IMR-90 (cell line): Measurements from ENCODE around the gene WDR48. TPM values are rescaled to one million over a fixed set of nuclear protein-coding genes. Genes with fewer than 3 reads are reported as not detected.

ENCODE experiments used
- ATAC-seq: fragments of 200-7000 bp; cut with Tn5 transposase; 2 replicates; pipeline ENCODE4 v1.9.1; 2020; ENCODE audit warnings: low read depth, mild to moderate bottlenecking, moderate library complexity
- BruUV-seq: library from RNA; stranded (reverse); fragments of 400-500 nt; replicated peaks from 2 replicates; lab custom pipeline; 2021; lab: Mats Ljungman, UMichigan
- CTCF ChIA-PET: fragments of 300-600 bp; formaldehyde crosslinking; extraction: SDS; loops from one replicate; lab custom pipeline; 2021; ENCODE audit warnings: antibody characterized with exemption; lab: Yijun Ruan, JAX
- POLR2A ChIA-PET: fragments of 300-600 bp; sonication (Branson Sonifier 250); formaldehyde crosslinking; loops from one replicate; lab custom pipeline; 2022; ENCODE audit warnings: antibody characterized with exemption; ENCODE audit not compliant: unreplicated experiment; lab: Charles Lee
- DNase-seq: peaks from one replicate; pipeline ENCODE4 v3.0.0; 2013
- H2AFZ ChIP-seq: replicated peaks from 2 replicates; pipeline ENCODE3; 2013; ENCODE audit warnings: low read length, mild to moderate bottlenecking; ENCODE audit not compliant: poor library complexity
- H2AK5ac ChIP-seq: 2 replicates; pipeline ENCODE4 v1.6.1; 2013; ENCODE audit warnings: low read depth, low read length, inconsistent platforms
- H2AK9ac ChIP-seq: replicated peaks from 2 replicates; pipeline ENCODE3; 2013; ENCODE audit warnings: mild to moderate bottlenecking, low read depth, low read length, moderate library complexity; ENCODE audit not compliant: poor library complexity
- H2BK120ac ChIP-seq: 2 replicates; pipeline ENCODE4 v1.6.1; 2013; ENCODE audit warnings: low read depth, low read length, inconsistent platforms
- H2BK15ac ChIP-seq: 3 replicates; pipeline ENCODE4 v1.6.1; 2013; ENCODE audit warnings: low read depth, low read length, inconsistent platforms
- H2BK20ac ChIP-seq: 2 replicates; pipeline ENCODE4 v1.6.1; 2013; ENCODE audit warnings: low read depth, mild to moderate bottlenecking, inconsistent platforms, low read length, moderate library complexity
- H2BK5ac ChIP-seq: 2 replicates; pipeline ENCODE4 v1.6.1; 2013; ENCODE audit warnings: mild to moderate bottlenecking, low read depth, low read length, inconsistent platforms; ENCODE audit not compliant: poor library complexity, severe bottlenecking
- H3K14ac ChIP-seq: replicated peaks from 2 replicates; pipeline ENCODE4 v1.6.1; 2013; ENCODE audit warnings: low read depth, low read length, inconsistent platforms
- H3K18ac ChIP-seq: 2 replicates; pipeline ENCODE4 v1.6.1; 2013; ENCODE audit warnings: low read depth, low read length, control low read depth
- H3K23ac ChIP-seq: 2 replicates; pipeline ENCODE4 v1.6.1; 2013; ENCODE audit warnings: low read depth, low read length, inconsistent platforms
- H3K27ac ChIP-seq: 2 replicates; pipeline ENCODE4 v1.5.1; 2013; ENCODE audit warnings: mild to moderate bottlenecking, control low read depth, low read length; ENCODE audit not compliant: insufficient read depth
- H3K27me3 ChIP-seq: 2 replicates; pipeline ENCODE4 v1.6.1; 2013; ENCODE audit warnings: low read length; ENCODE audit not compliant: control insufficient read depth, insufficient read depth
- H3K36me3 ChIP-seq: 2 replicates; pipeline ENCODE4 v1.6.1; 2013; ENCODE audit warnings: low read length, mixed read lengths; ENCODE audit not compliant: control insufficient read depth, insufficient read depth
- H3K4ac ChIP-seq: 2 replicates; pipeline ENCODE4 v1.6.1; 2013; ENCODE audit warnings: low read depth, low read length, inconsistent platforms
- H3K4me1 ChIP-seq: 2 replicates; pipeline ENCODE4 v1.6.1; 2013; ENCODE audit warnings: low read length, mixed read lengths; ENCODE audit not compliant: control insufficient read depth, insufficient read depth
- H3K4me2 ChIP-seq: 2 replicates; pipeline ENCODE4 v1.6.1; 2013; ENCODE audit warnings: low read depth, mild to moderate bottlenecking, control low read depth, low read length, moderate library complexity
- H3K4me3 ChIP-seq: 2 replicates; pipeline ENCODE4 v1.5.1; 2013; ENCODE audit warnings: low read depth, mild to moderate bottlenecking, control low read depth, low read length, moderate library complexity; ENCODE audit not compliant: insufficient read depth
- H3K56ac ChIP-seq: 2 replicates; pipeline ENCODE4 v1.6.1; 2013; ENCODE audit warnings: low read length, inconsistent platforms; ENCODE audit not compliant: insufficient read depth; ENCODE audit errors: extremely low read depth
- H3K79me1 ChIP-seq, 2 experiments: 2 replicates each; pipeline ENCODE4 v1.6.1; 2013; ENCODE audit warnings: low read length in 2 of 2, inconsistent platforms in 1 of 2, low read depth in 1 of 2
- H3K9ac ChIP-seq: 2 replicates; pipeline ENCODE4 v1.6.1; 2013; ENCODE audit warnings: low read depth, low read length, control low read depth
- H3K9me1 ChIP-seq: 2 replicates; pipeline ENCODE4 v1.6.1; 2013; ENCODE audit warnings: low read length, inconsistent platforms; ENCODE audit not compliant: insufficient read depth
- H3K9me3 ChIP-seq: 2 replicates; pipeline ENCODE4 v1.6.1; 2013; ENCODE audit warnings: low read length; ENCODE audit not compliant: control insufficient read depth, insufficient read depth
- H4K20me1 ChIP-seq: 2 replicates; pipeline ENCODE4 v1.6.1; 2013; ENCODE audit warnings: low read length, inconsistent platforms; ENCODE audit not compliant: insufficient read depth
- H4K5ac ChIP-seq: 2 replicates; pipeline ENCODE4 v1.6.1; 2013; ENCODE audit warnings: mild to moderate bottlenecking, low read depth, low read length, control low read depth
- H4K8ac ChIP-seq, 2 experiments: 2 replicates each; pipeline ENCODE4 v1.6.1; 2013; ENCODE audit warnings: low read depth in 2 of 2, low read length in 2 of 2, control low read depth in 1 of 2, inconsistent platforms in 1 of 2
- H4K91ac ChIP-seq: 2 replicates; pipeline ENCODE4 v1.6.1; 2013; ENCODE audit warnings: low read depth, low read length, inconsistent platforms; ENCODE audit not compliant: insufficient read depth
- CTCF ChIP-seq: conservative IDR thresholded peaks from 2 replicates; pipeline ENCODE4 v1.5.1; 2012; ENCODE audit warnings: mild to moderate bottlenecking, low read depth, low read length, improper control_type of control experiment
- USF2 ChIP-seq: fragments of 150-350 bp; IDR thresholded peaks from 2 replicates; pipeline ENCODE4 v1.6.1; 2017; ENCODE audit warnings: mild to moderate bottlenecking, antibody characterized with exemption, low read length, low read depth
- WGBS, 2 experiments: methylation state at CpG; one replicate each; pipeline versions ENCODE4 v1.1.5 to v1.1.7; 2013; ENCODE audit warnings: missing lambda C conversion rate in 2 of 2; ENCODE audit not compliant: insufficient read length in 1 of 2; ENCODE audit errors: extremely low coverage in 2 of 2; 5-methylcytosine and 5-hydroxymethylcytosine counted together
- dilution Hi-C: fragments of 300-500 bp; cut with HindIII; formaldehyde crosslinking; loops from one replicate; pipeline ENCODE4 v1.14.3; 2018; ENCODE audit warnings: low sequenced_read_pairs; ENCODE audit not compliant: unreplicated experiment
- in situ Hi-C: fragments of 300-500 bp; cut with MboI; formaldehyde crosslinking; loops from 3 replicates; pipeline ENCODE4 v1.14.3; 2019; ENCODE audit warnings: low sequenced_read_pairs, inconsistent platforms, mixed read lengths
- intact Hi-C: fragments of 100-400 bp; cut with micrococcal nuclease; formaldehyde crosslinking; loops from 2 replicates; pipeline ENCODE4 v1.10.0; 2022
- polyA plus RNA-seq, 3 experiments: library from polyadenylated mRNA; depleted of rRNA; stranded (reverse); fragments of >200 nt; gene quantifications; 2 replicates each; pipeline ENCODE4 v1.2.3, GENCODE V29; 2012; ENCODE audit warnings: low replicate concordance in 1 of 3
- total RNA-seq: library from RNA; depleted of rRNA; stranded (reverse); fragments of >200 nt; gene quantifications from 2 replicates; pipeline ENCODE4 v1.2.3, GENCODE V29; 2012

The WDR48 gene
- total and polyA plus RNA-seq, 2 of the 4 experiments (the other 2 are of a cell fraction) = 14.4 to 41.2 TPM

GRCh38 chr3:39103324-39103693 lies 51.5 kb downstream of the WDR48 start:
- Histone ChIP-seq H3K36me3 (peaks cover 22% of the 10 kb centered on the region), H3K4ac (no peak overlapping the region), H2BK120ac (no peak overlapping the region), H3K14ac (no peak overlapping the region), H2BK5ac (no peak overlapping the region), H2BK15ac (no peak overlapping the region), H3K56ac (no peak overlapping the region), H3K4me2 (no peak overlapping the region), H2AFZ (no peak overlapping the region), H4K91ac (no peak overlapping the region), H3K23ac (peak overlapping the region; percentile 15; the same call in 1 of the 2 replicates), H3K9me1 (peaks cover 8% of the 10 kb centered on the region), H2AK5ac (no peak overlapping the region), H3K9ac (no peak overlapping the region), H4K20me1 (peaks cover 59% of the 10 kb centered on the region), H3K4me1 (peaks cover 4% of the 10 kb centered on the region; the same call in 1 of the 2 replicates), H4K5ac (no peak overlapping the region), H3K27me3 (no peaks in the 10 kb centered on the region), H3K18ac (no peak overlapping the region), H3K27ac (no peak overlapping the region), H3K4me3 (no peak overlapping the region), H2BK20ac (no peak overlapping the region), H4K8ac (no peak overlapping the region), H3K79me1 (peaks cover 17 to 65% of the 10 kb centered on the region in 2 experiments), H3K9me3 (no peaks in the 10 kb centered on the region), H2AK9ac (no peak overlapping the region)
- TF ChIP-seq USF2 (no peak), CTCF (0 out of 2 replicates have a peak, but pooled peaks have one; percentile 5)
- ATAC-seq (no peak), DNase-seq (no peak)
- BruUV-seq = no TSS peak
- 88% methylated on average over 1 of the region's 4 CpGs; no CpG with 5 or more reads in 1 of the 2 experiments for WGBS, 2 experiments
- ChIA-PET POLR2A (no interaction called here), CTCF (no interaction called here)
- in situ Hi-C loops (no loop called here), dilution Hi-C loops (no loop called here), intact Hi-C loops (no loop called here)
